HepG2 (cell line): ENCODE results near the gene PRR23E. TPM values are rescaled to one million over a fixed set of nuclear protein-coding genes. Genes with fewer than 3 reads are reported as not detected.

Source experiments
- ATAC-seq: fragments of 200-7000 bp; cut with Tn5 transposase; 3 replicates; pipeline ENCODE4 v1.9.1; 2020; ENCODE audit warnings: mild to moderate bottlenecking, moderate library complexity
- BruUV-seq: library from RNA; stranded (reverse); fragments of 400-500 nt; replicated peaks from 2 replicates; lab custom pipeline; 2021; lab: Mats Ljungman, UMichigan
- CTCF ChIA-PET: fragments of 300-600 bp; formaldehyde crosslinking; extraction: SDS; loops from one replicate; lab custom pipeline; 2021; ENCODE audit warnings: low total read pairs, inconsistent platforms, low intra/inter-chr PET ratio; lab: Yijun Ruan, JAX
- POLR2A ChIA-PET: fragments of 350-600 bp; sonication (Branson Sonifier 250); formaldehyde crosslinking; loops from one replicate; lab custom pipeline; 2020; ENCODE audit warnings: antibody characterized with exemption, inconsistent platforms; lab: Yijun Ruan, JAX
- DNase-seq: peaks from one replicate; pipeline ENCODE4 v3.0.0-alpha.2; 2015; ENCODE audit warnings: low spot score
- FAIRE-seq: peaks from 3 replicates; lab custom pipeline; 2011; peaks lifted over from hg19 to GRCh38; lab: Jason Lieb, UNC
- H2AFZ ChIP-seq: one replicate; pipeline ENCODE4 v1.6.1; 2011; ENCODE audit warnings: low read length, inconsistent platforms
- H3K27ac ChIP-seq: fragments of 300-600 bp; 3 replicates; pipeline ENCODE4 v1.8.0; 2011; ENCODE audit warnings: mixed run types, mild to moderate bottlenecking, mixed read lengths, low read length, inconsistent platforms; ENCODE audit not compliant: insufficient read depth; ENCODE audit errors: extremely low read length
- H3K27me3 ChIP-seq, 2 experiments: fragments of 200-600 bp in 1 of 2; 2 replicates in 1 of 2; 3 replicates in 1 of 2; pipeline versions ENCODE4 v1.6.0 to v1.8.0; 2011; ENCODE audit warnings: low read length in 2 of 2, mild to moderate bottlenecking in 2 of 2, moderate library complexity in 2 of 2, inconsistent platforms in 1 of 2; ENCODE audit not compliant: insufficient read depth in 2 of 2, control insufficient read depth in 1 of 2
- H3K36me3 ChIP-seq, 2 experiments: fragments of 200-600 bp in 1 of 2; replicated peaks in 1 of 2; 2 replicates in 1 of 2; 3 replicates in 1 of 2; pipeline versions ENCODE4 v1.5.1 to v1.8.0; 2011; ENCODE audit warnings: low read length in 2 of 2, inconsistent platforms in 1 of 2; ENCODE audit not compliant: insufficient read depth in 2 of 2, control insufficient read depth in 1 of 2
- H3K4me1 ChIP-seq: 2 replicates; pipeline ENCODE4 v1.5.1; 2012; ENCODE audit warnings: low read length, inconsistent platforms; ENCODE audit not compliant: insufficient read depth
- H3K4me2 ChIP-seq: 2 replicates; pipeline ENCODE4 v1.6.0; 2011; ENCODE audit warnings: low read depth, low read length, inconsistent platforms
- H3K4me3 ChIP-seq, 3 experiments: fragments of 200-600 bp in 1 of 3; sonication (generic), shearing (Covaris generic) in 1 of 3; replicated peaks in 1 of 3; 2 replicates each; pipeline ENCODE4 v1.5.1; 2011 to 2016; ENCODE audit warnings: low read length in 3 of 3, inconsistent platforms in 2 of 3, low read depth in 2 of 3, mild to moderate bottlenecking in 2 of 3, control low read depth in 1 of 3, mixed read lengths in 1 of 3; ENCODE audit not compliant: insufficient read depth in 1 of 3
- H3K79me2 ChIP-seq: one replicate; pipeline ENCODE4 v1.6.1; 2011; ENCODE audit warnings: low read length, inconsistent platforms; ENCODE audit not compliant: insufficient read depth
- H3K9ac ChIP-seq: 2 replicates; pipeline ENCODE4 v1.6.0; 2011; ENCODE audit warnings: mild to moderate bottlenecking, low read depth, low read length, inconsistent platforms; ENCODE audit not compliant: insufficient read depth
- H3K9me3 ChIP-seq: 2 replicates; pipeline ENCODE4 v1.5.1; 2012; ENCODE audit warnings: mild to moderate bottlenecking, low read length
- H4K20me1 ChIP-seq: 2 replicates; pipeline ENCODE4 v1.6.0; 2011; ENCODE audit warnings: inconsistent platforms, mild to moderate bottlenecking, low read length, moderate library complexity; ENCODE audit not compliant: insufficient read depth
- CBFB ChIP-seq: sonication (generic); formaldehyde crosslinking; IDR thresholded peaks from 2 replicates; pipeline ENCODE4 v1.4.0; 2020; ENCODE audit warnings: missing genetic modification reagents
- DNMT3B ChIP-seq: conservative IDR thresholded peaks from 2 replicates; pipeline ENCODE4 v1.6.1; 2016; ENCODE audit warnings: missing biosample characterization, control low read depth
- EHMT2 ChIP-seq: fragments of 200-600 bp; sonication (generic); IDR thresholded peaks from 2 replicates; pipeline ENCODE4 v1.7.0; 2017; ENCODE audit warnings: antibody characterized with exemption, low read depth, low read length, borderline replicate concordance
- HOXA9 ChIP-seq: sonication (generic); formaldehyde crosslinking; IDR thresholded peaks from 2 replicates; pipeline ENCODE4 v1.8.1; 2022; ENCODE audit warnings: missing genetic modification reagents, mild to moderate bottlenecking, moderate library complexity, borderline replicate concordance
- KDM6A ChIP-seq: IDR thresholded peaks from 2 replicates; pipeline ENCODE4 v1.6.1; 2016; ENCODE audit warnings: low read depth
- MXD4 ChIP-seq: IDR thresholded peaks from 2 replicates; pipeline ENCODE4 v1.6.1; 2016; ENCODE audit warnings: mild to moderate bottlenecking, missing biosample characterization, missing genetic modification reagents
- SKI ChIP-seq: fragments of 450-650 bp; IDR thresholded peaks from one replicate; pipeline ENCODE4 v1.6.1; 2018; ENCODE audit warnings: mild to moderate bottlenecking; ENCODE audit not compliant: partially characterized antibody
- TBL1XR1 ChIP-seq: fragments of 150-350 bp; IDR thresholded peaks from 2 replicates; pipeline ENCODE4 v1.6.1; 2014; ENCODE audit warnings: borderline replicate concordance, low read length; ENCODE audit not compliant: partially characterized antibody
- ZFYVE20 ChIP-seq: sonication (generic); formaldehyde crosslinking; IDR thresholded peaks from 2 replicates; pipeline ENCODE4 v1.8.0; 2023; ENCODE audit warnings: low read depth, mild to moderate bottlenecking, moderate library complexity, missing genetic modification reagents, borderline replicate concordance
- ZNF232 ChIP-seq: sonication (generic); formaldehyde crosslinking; IDR thresholded peaks from 2 replicates; pipeline ENCODE4 v1.4.0; 2020; ENCODE audit warnings: missing genetic modification reagents, borderline replicate concordance
- ZNF333 ChIP-seq: sonication (generic); formaldehyde crosslinking; IDR thresholded peaks from 2 replicates; pipeline ENCODE4 v1.4.0; 2020; ENCODE audit warnings: mild to moderate bottlenecking, missing genetic modification reagents, borderline replicate concordance
- ZNF451 ChIP-seq: sonication (generic); formaldehyde crosslinking; IDR thresholded peaks from 2 replicates; pipeline ENCODE4 v1.5.0; 2020; ENCODE audit warnings: mild to moderate bottlenecking, missing genetic modification reagents
- ZNF616 ChIP-seq: sonication (generic); formaldehyde crosslinking; IDR thresholded peaks from 2 replicates; pipeline ENCODE4 v1.5.0; 2020; ENCODE audit warnings: low read depth, mild to moderate bottlenecking, missing genetic modification reagents
- WGBS: methylation state at CpG from one replicate; pipeline ENCODE4 v1.1.6; 2017; ENCODE audit warnings: low lambda C conversion rate; 5-methylcytosine and 5-hydroxymethylcytosine counted together
- in situ Hi-C: cut with HindIII; loops from 2 replicates; pipeline ENCODE4 v1.10.0; 2017; ENCODE audit warnings: low pct_unique_long_range_greater_than_20kb; ENCODE audit not compliant: extremely low pct_ligation_motif_present
- intact Hi-C: fragments of 100-400 bp; cut with micrococcal nuclease; formaldehyde crosslinking; loops from one replicate; pipeline ENCODE4 v1.10.0; 2022; ENCODE audit not compliant: unreplicated experiment
- polyA plus RNA-seq, 8 experiments: library from polyadenylated mRNA; depleted of rRNA in 3 of 8; stranded (reverse) in 7 of 8; unstranded in 1 of 8; fragments of >200 nt; fragmentation: Illumina TruSeq in 4 of 8; extraction: Trizol in 4 of 8; gene quantifications; 2 replicates each; pipeline versions ENCODE4 v1.2.1 to v1.2.3, GENCODE V29; 2011 to 2016; ENCODE audit warnings: low read depth in 4 of 8, missing spikeins in 1 of 8, mixed read lengths in 1 of 8; ENCODE audit not compliant: insufficient read depth in 1 of 8
- total RNA-seq, 5 experiments: library from RNA; depleted of rRNA; stranded (reverse); fragments of >200 nt; fragmentation: Illumina TruSeq; extraction: Trizol; gene quantifications; 2 replicates each; pipeline ENCODE4 v1.2.3, GENCODE V29; 2016; ENCODE audit warnings: low read depth in 1 of 5
- TF ChIP-seq, protein P1 (sequence below): sonication (generic); formaldehyde crosslinking; IDR thresholded peaks from 2 replicates; pipeline ENCODE4 v1.5.1; 2020; ENCODE audit warnings: mild to moderate bottlenecking, missing genetic modification reagents, moderate library complexity
- TF ChIP-seq, protein P2 (sequence below): IDR thresholded peaks from 2 replicates; pipeline ENCODE4 v1.6.1; 2016; ENCODE audit warnings: mild to moderate bottlenecking, missing biosample characterization, missing genetic modification reagents
- TF ChIP-seq, protein P3 (sequence below): sonication (generic); formaldehyde crosslinking; IDR thresholded peaks from 2 replicates; pipeline ENCODE4 v1.8.0; 2022; ENCODE audit warnings: mild to moderate bottlenecking, missing genetic modification reagents; ENCODE audit not compliant: insufficient replicate concordance
- TF ChIP-seq, protein P4 (sequence below): sonication (generic); formaldehyde crosslinking; conservative IDR thresholded peaks from 2 replicates; pipeline ENCODE4 v1.4.0; 2020; ENCODE audit warnings: missing genetic modification reagents

The PRR23E gene
- total and polyA plus RNA-seq, 2 of the 13 experiments (the other 11 are each of a cell fraction or from before 2014, with no cell fraction given): not detected

DNA sequence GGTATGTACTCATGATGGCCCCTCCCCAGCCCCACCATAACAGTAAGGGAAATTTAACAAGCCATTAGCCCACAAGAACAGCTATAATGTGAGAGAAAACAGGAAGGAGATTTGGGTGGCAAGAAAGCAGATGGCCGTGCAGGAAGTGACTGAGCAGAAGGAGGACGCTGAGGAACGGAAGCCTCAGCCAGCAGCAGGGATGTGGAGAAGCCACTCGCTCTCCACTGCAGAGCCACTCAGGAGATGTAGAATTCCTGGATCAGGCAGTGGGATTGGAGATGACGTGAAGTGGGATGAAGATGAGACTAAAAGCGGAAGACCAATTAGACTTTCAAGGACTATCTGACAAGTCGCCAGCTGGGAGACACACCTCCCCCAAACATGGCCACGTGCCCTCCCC, 31.2 kb downstream of the PRR23E start:
- 31% methylated on average over 8 of the region's 8 CpGs for WGBS
- DNase-seq (no peak), ATAC-seq (no peak), FAIRE-seq (no peak)
- in situ Hi-C loops (no loop called here), intact Hi-C loops (no loop called here)
- H3K9me3 ChIP-seq: no peaks in the 10 kb centered on the region
- no peaks in the 10 kb centered on the region for H3K79me2 ChIP-seq
- CTCF ChIA-PET: no interaction called here
- H3K4me2 ChIP-seq: no peak overlapping the region
- H3K27ac ChIP-seq: no peak overlapping the region
- peaks cover 2 to 22% of the 10 kb centered on the region in 2 experiments; a peak in 3 of 5 replicates for H3K27me3 ChIP-seq
- H3K36me3 ChIP-seq: no peaks in the 10 kb centered on the region
- no peaks in the 10 kb centered on the region for H4K20me1 ChIP-seq
- H2AFZ ChIP-seq: no peak overlapping the region
- BruUV-seq: no TSS peak
- no peak overlapping the region for H3K4me3 ChIP-seq
- peaks cover 13% of the 10 kb centered on the region; the same call in 1 of the 2 replicates for H3K4me1 ChIP-seq
- POLR2A ChIA-PET: no interaction called here
- no peak overlapping the region for H3K9ac ChIP-seq
- TF ChIP-seq ZFYVE20 (CRISPR knock-in tag) (no peak), ZNF232 (no peak), HOXA9 (CRISPR knock-in tag) (no peak), SKI (no peak), ZNF616 (no peak), CBFB (CRISPR knock-in tag) (no peak), ZNF333 (CRISPR knock-in tag) (no peak), DNMT3B (CRISPR knock-in tag) (no peak), ZNF451 (CRISPR knock-in tag) (no peak), EHMT2 (no peak), MXD4 (CRISPR knock-in tag) (no peak), TBL1XR1 (no peak), KDM6A (CRISPR knock-in tag) (no peak)
- TF ChIP-seq, protein P1, sequence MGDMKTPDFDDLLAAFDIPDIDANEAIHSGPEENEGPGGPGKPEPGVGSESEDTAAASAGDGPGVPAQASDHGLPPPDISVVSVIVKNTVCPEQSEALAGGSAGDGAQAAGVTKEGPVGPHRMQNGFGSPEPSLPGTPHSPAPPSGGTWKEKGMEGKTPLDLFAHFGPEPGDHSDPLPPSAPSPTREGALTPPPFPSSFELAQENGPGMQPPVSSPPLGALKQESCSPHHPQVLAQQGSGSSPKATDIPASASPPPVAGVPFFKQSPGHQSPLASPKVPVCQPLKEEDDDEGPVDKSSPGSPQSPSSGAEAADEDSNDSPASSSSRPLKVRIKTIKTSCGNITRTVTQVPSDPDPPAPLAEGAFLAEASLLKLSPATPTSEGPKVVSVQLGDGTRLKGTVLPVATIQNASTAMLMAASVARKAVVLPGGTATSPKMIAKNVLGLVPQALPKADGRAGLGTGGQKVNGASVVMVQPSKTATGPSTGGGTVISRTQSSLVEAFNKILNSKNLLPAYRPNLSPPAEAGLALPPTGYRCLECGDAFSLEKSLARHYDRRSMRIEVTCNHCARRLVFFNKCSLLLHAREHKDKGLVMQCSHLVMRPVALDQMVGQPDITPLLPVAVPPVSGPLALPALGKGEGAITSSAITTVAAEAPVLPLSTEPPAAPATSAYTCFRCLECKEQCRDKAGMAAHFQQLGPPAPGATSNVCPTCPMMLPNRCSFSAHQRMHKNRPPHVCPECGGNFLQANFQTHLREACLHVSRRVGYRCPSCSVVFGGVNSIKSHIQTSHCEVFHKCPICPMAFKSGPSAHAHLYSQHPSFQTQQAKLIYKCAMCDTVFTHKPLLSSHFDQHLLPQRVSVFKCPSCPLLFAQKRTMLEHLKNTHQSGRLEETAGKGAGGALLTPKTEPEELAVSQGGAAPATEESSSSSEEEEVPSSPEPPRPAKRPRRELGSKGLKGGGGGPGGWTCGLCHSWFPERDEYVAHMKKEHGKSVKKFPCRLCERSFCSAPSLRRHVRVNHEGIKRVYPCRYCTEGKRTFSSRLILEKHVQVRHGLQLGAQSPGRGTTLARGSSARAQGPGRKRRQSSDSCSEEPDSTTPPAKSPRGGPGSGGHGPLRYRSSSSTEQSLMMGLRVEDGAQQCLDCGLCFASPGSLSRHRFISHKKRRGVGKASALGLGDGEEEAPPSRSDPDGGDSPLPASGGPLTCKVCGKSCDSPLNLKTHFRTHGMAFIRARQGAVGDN: no peak
- TF ChIP-seq, protein P2, sequence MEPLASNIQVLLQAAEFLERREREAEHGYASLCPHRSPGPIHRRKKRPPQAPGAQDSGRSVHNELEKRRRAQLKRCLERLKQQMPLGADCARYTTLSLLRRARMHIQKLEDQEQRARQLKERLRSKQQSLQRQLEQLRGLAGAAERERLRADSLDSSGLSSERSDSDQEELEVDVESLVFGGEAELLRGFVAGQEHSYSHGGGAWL (CRISPR knock-in tag): no peak
- TF ChIP-seq, protein P3, sequence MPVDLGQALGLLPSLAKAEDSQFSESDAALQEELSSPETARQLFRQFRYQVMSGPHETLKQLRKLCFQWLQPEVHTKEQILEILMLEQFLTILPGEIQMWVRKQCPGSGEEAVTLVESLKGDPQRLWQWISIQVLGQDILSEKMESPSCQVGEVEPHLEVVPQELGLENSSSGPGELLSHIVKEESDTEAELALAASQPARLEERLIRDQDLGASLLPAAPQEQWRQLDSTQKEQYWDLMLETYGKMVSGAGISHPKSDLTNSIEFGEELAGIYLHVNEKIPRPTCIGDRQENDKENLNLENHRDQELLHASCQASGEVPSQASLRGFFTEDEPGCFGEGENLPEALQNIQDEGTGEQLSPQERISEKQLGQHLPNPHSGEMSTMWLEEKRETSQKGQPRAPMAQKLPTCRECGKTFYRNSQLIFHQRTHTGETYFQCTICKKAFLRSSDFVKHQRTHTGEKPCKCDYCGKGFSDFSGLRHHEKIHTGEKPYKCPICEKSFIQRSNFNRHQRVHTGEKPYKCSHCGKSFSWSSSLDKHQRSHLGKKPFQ (CRISPR knock-in tag): no peak
- TF ChIP-seq, protein P4, sequence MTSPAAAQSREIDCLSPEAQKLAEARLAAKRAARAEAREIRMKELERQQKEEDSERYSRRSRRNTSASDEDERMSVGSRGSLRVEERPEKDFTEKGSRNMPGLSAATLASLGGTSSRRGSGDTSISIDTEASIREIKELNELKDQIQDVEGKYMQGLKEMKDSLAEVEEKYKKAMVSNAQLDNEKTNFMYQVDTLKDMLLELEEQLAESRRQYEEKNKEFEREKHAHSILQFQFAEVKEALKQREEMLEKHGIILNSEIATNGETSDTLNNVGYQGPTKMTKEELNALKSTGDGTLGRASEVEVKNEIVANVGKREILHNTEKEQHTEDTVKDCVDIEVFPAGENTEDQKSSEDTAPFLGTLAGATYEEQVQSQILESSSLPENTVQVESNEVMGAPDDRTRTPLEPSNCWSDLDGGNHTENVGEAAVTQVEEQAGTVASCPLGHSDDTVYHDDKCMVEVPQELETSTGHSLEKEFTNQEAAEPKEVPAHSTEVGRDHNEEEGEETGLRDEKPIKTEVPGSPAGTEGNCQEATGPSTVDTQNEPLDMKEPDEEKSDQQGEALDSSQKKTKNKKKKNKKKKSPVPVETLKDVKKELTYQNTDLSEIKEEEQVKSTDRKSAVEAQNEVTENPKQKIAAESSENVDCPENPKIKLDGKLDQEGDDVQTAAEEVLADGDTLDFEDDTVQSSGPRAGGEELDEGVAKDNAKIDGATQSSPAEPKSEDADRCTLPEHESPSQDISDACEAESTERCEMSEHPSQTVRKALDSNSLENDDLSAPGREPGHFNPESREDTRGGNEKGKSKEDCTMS (CRISPR knock-in tag): no peak
